HG02852 (cell line): ENCODE data around the gene FRY.

ENCODE experiments used
- ATAC-seq: cut with Tn5 transposase; IDR thresholded peaks from one replicate; pipeline ENCODE4 v1.9.1; 2021; ENCODE audit warnings: mild to moderate bottlenecking, moderate library complexity; ENCODE audit not compliant: unreplicated experiment

FRY gene

DNA sequence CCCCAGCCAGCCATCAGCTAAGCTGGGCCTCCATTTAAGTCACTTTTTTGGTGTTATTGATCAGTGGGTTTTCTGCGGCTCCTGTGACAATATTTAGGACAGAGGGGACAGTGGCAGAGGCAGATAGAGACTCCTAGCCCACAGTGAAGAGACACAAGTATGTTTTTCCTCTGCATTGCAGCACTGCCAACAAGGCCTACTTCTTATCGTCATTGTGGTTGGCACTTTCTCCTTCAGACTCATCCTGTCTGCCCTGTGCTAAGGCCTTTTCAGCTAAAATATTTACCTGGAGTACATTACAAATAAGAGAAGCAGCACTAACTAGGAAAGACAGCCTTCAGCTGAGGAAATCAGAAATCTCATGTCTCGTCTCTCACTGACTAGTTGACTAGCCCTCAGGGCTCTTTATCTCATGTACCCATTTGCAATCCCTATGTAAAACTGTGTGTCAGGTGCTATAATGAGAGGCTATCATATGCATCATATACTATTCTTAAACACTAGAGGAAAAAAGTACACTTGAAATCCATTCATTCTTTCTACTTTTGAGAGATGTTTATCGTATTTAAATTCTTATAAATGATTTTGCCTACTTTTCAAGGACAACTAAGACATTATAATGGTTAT lies 221.4 kb downstream of the FRY start:
- no peak for ATAC-seq

DNA sequence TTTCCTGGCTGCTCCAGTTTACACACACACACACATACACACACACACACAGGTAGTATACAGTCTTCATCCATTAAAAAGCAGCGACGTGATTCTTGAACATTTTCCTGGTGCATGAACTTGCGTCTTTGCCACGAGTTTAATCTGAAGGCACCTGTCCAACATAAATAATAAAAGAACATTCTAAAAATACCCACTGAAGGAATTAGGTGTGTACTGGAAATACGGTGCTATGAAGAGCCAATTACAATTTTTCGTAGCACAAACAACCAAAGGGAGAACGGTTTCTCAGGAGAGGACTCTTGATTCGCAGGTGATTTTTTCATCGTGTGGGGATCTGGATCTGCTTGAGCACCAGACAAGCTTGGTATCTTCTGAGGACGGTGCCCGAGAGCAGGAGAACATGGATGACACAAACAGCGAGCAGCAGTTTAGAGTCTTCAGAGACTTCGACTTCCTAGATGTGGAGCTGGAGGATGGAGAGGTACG lies 222.4 kb downstream of the FRY start:
- no peak for ATAC-seq

DNA sequence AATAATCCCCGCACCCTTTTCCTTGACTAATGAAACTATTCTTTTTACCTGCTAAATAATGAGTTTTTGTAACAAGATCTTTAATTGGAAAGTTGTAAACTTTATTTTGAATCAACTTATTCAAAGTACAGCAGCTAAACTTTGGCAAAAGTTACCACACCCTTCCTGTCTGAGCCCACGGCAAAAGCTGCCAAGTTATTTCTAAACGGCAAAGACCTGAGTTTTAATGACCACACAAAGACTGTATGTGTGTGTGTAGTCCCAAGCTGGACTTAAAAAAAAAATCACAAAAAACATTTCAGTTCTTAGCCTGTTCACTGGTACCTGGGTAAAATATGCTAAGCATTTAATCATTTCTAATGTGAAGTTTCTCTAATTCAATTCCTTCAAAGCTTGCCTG lies 222.8 kb downstream of the FRY start:
- ATAC-seq: no peak

DNA sequence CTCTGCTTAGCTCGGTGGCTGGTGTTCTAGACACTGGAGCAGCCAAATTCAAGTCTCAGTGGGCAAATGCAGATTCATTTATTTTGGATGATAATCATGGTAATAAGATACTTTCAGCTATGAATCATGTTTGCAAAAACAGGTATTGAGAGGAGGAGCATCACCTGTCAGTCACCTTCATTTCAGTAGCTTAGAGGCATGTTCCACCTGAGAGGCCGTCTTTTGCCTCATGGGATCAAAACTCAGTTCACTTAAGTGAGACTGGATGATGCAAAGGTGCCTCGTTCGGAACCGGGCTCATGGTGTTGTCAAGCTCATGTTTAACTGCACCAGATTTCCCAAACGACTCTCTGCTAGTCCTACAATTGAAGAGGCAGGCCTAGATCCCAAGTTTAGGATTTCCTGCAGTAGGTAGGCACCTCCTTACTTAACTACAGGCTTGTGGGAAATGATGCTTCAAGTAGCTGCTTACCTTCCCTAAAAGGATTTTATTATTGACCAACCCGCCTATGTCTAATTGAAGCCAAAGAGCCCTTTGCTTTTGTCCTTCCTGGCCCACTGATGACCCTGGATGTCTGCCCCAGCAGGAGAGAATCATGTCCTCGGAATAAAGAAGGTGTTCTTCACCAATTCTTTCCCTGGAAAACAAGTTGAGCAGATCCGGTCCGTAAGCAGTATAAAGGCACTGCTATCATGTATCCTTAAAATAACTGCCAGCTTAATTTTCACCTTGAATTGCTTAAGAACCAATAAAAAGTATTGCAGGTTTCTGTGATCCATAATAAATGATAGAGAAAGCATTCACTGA lies 223.5 kb downstream of the FRY start:
- ATAC-seq: no peak

DNA sequence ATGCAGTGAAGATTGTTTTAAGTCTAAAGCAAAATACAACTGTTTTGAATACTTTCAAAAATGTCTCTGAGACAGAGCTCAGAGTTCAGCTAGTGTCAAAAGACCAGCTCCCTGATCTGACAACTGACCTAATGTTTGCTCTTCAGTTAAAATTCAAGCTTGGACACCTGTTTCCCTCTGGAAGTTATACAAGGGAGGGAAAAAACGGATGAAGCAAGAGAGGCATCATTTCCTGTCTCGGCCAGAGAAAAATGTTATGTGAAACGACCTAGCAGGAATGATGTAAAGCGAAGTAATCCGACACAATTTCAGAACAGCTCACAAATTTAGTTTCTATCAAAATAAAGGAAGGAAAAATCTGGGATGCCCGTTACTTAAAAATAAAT lies 224.1 kb downstream of the FRY start:
- ATAC-seq: no peak

DNA sequence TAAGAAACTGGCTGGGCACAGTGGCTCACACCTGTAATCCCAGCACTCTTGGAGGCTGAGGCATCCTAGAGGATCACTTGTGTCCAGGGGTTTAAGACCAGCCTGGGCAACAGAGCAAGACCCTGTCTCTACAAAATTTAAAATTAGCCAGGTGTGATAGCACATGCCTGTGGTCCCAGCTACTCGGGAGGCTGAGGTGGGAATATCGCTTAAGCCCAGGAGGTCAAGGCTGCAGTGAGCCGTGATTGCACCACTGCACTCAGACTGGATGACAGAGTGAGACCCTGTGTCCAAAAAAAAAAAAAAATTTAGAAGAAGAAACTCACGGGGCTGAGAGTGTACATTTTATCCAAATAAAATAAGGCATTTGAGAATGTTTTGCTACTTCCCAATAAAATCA lies 224.7 kb downstream of the FRY start:
- no peak for ATAC-seq

DNA sequence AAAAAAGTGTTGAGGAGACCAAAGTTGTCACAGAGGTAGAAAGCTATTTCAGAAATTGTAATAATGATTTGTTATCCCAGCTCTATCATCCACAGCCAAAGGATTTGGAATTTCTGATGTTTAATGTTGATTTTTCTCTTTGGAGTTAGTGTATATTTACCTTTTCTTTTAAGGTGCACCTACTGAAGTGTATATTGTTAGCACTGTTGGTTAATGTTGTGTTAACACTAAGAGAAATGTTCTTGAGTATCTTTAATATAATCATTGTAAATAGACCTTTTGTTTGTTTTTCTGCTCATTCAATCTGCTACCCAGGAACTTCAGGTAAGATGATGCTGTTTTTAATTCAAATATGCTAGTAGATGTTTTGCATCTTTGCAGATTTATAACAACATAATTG lies 226.1 kb downstream of the FRY start:
- no peak for ATAC-seq

DNA sequence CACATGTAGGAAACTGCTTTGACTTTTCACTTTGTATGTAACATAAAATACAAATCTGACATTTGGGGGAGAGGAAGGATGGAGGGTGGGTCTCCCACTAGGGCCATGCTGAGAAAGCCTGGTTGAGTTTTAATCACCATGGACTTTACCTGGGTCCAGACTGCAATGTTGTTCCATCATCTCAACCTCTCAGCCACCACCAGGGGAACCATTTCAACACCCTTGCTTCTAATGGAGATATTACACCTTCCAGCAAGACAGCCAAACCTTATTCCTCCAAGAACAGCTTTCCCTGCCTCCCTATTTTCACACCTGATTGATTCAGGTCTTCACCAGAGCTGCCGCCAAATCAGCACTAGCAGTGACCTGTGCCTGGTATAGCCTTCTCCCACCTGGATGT lies 227.5 kb downstream of the FRY start:
- ATAC-seq: no peak

DNA sequence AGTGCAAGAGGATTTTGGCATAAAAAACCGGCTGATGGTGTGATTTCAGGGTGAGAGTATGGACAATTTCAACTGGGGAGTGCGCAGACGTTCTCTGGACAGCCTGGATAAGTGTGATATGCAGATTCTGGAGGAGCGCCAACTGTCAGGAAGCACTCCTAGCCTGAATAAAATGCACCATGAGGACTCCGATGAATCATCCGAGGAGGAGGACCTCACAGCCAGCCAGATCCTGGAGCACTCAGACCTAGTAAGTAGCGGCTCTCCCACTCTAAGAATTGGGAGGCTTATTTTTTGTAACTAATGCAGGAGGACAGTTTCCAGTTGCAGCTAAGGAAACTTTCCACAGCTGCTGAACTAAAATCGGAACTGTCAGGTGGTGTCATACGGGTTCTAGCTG lies 230.0 kb downstream of the FRY start:
- no peak for ATAC-seq

DNA sequence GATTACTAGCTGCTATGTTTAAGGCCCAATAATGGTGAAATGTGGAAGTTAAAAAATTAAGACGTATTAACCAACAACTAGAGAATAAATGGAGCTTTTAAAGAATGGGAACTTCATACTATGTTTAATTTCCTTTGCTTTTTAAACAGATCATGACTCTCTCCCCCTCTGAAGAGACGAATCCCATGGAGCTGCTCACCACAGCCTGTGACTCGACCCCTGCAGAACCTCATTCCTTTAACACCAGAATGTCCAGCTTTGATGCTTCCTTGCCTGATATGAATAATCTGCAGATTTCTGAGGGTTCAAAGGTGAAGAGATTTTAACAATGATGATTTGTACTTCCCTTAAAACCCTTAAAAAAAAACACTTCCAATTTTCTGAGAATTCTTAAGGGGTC lies 230.6 kb downstream of the FRY start:
- ATAC-seq: no peak

DNA sequence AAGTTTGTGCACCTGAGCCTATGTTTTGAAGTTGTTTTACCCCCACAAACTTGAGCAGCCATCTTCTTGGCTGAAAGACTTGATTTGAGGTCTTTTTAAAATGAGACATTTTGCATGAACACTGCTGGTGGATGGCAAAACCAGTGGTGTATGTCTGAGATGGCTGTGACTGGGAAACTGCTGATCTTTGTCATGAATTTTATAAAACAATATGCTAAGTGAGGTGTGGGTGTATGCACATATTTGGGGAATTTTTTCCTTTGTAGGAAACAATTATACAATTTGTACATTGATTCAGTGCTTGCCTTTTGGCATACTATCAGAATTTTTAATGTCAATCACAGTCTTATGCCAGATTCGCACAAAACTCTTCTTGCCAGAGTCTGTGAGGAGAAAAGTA lies 231.0 kb downstream of the FRY start:
- no peak for ATAC-seq

DNA sequence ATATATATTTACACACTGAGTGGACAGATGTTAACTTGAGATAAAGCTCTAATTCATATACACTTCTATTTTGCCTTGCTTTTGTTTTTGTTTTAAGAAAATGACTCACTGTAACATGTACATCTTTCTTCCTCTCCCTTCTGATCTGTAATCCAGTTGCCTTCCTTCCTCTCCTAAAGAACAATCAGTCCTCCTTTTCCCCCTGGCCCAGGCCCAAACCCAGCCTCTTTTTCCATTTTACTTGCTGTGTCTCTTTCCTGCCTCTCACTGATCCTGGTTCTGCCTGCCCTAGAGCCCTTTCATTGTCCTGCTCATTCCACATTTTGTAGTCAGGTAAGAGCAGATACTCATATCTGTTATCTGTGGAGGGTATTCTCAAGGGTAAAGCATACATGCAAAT lies 232.8 kb downstream of the FRY start:
- ATAC-seq: no peak

DNA sequence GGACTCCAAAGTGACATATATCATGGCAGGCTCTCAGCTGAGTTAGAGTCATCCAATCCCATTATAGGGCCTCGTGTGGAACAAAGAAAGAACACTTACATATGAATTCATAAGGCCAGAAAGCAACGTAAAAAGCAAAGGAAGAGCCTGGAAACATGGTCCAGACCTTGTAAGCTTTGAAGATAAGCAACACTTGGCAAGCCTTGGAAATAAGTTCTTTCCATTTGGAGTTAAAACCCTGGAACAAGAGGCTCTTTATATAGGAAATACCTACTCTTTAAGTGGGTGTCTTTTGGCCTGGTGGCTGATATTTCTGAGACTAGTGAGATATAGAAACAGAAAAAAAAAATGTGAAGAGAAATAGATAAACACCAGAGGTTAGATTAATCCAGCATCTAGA lies 234.2 kb downstream of the FRY start:
- no peak for ATAC-seq

DNA sequence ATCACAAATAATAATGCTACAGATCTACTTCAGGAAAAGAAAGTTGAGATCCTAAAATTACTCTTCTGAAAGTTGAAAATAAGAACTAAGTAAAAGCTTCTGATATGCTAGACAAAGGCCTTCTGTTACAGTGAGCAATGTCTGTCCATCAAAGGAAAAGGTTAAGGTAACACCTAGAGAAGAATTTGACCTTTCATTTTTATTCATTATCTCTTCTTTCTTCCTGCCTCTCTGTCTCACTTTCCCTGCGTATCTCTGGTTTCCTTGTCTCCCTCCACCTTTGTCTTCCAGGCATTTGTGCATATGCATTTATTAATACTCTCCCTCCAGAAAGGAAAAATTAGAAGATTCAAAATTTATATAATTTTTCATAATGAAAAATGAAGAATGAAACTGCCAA lies 234.6 kb downstream of the FRY start:
- no peak for ATAC-seq

DNA sequence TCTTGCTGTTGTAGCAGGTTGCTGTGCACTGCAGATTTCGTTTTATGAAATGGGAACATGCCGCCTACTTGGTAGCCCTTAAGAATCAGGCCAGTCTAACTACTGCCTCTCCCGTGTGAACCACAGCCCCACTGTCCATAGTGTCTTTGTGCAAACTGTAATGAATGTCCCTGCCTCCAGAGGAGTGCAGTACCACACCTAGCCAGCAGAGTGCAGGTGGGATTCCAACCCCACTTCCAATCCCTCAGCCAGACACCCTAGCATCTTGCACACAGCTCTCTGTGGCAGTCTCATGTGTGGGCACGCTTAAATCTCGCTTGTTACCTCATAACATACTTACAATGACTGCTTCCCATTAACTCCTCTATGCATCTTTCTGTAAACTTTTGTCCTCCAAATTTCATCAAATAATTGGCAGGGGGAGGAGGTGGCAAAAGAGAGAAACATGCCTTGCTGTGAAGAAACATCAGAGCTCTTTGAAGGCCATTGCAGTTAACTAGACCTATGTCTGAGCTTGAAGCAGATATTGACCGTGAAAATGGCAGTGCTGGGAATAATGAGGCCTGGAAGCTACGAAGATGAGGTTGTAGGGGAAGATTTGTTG lies 236.4 kb downstream of the FRY start:
- peak; percentile 85 for ATAC-seq

DNA sequence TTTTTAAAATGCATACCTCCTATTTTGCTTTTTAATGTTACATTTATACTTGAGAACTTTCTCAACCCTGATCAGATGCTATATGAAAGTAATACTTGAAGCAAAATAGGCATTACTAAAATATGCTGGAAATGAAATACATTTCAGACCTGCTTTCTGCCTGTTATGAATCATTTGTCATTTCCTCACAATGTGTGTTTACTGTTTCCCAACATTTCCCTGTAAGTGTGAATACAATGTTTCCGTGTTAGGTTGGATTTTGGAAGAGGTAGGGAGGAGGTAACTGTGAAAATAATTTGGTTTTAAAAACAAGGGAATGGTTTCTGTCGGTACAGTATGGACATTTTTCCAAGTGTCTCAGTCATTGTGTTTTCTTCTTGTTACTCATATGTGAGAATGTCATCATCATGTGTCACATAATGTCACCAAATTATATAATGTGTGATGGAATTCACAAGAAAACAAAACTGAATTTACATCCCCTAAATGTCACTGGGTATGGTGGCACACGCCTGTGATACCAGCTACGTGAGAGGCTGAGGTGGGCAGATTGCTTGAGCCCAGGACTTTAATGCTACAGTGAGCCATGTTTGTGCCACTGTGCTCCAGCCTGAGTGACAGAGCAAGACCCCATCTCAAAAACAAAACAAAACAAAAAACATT lies 240.6 kb downstream of the FRY start:
- no peak for ATAC-seq

DNA sequence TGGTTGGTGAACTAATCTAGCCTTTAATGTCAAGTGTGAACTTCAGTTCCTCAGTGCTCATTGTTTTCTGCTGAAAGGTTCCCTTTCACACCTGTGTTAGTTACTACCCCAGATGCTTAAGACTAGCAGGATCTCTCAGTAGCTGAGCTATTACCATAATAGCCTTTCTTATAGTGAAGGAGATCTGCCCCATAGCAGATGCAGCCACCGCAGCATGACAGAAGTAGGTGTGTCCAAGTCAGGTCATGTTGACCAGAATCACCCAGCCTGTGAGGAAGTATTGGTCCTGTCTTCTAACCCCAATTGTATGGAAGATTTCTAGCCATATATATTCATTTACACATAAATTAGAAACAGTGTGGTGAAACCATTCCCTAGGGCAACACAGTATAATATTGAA lies 246.3 kb downstream of the FRY start:
- peak; percentile 58 for ATAC-seq

DNA sequence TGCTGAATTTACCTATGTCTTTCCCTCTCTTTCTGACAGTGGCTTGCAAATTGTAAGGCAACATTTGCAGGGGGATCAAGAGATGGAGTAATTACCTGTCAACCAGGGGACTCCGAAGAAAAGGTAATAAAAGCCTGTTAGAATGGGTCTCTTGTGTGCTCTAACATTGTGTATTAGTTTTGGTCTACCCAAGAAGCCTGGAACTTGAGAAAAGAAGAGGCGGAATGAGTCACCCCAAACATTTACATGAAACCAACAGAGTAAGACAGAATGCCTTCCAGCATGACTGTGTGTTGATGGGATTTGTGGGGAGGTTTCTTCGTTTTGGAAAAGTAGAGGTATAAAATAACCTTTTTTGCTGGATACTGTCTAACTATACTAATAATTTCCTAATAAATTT lies 246.9 kb downstream of the FRY start:
- ATAC-seq: peak; percentile 79

DNA sequence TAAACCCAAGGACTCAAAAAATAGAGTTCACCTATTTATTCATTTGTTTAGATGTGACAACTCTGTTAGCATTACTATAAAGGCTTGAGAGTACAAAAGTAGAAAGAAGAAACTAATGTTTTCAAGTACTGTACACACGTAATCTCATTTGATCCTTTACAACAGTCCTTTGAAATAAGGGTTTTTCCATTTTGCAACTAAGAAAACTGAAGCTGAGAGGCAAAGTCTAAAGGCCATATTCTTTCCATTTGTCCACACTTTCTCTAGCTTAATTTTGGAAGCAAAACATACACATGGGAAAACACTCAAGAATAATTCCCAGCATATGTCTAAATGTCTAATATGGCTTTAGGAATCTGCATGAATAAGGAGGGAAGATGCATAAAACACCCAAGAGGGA lies 249.5 kb downstream of the FRY start:
- ATAC-seq: no peak

DNA sequence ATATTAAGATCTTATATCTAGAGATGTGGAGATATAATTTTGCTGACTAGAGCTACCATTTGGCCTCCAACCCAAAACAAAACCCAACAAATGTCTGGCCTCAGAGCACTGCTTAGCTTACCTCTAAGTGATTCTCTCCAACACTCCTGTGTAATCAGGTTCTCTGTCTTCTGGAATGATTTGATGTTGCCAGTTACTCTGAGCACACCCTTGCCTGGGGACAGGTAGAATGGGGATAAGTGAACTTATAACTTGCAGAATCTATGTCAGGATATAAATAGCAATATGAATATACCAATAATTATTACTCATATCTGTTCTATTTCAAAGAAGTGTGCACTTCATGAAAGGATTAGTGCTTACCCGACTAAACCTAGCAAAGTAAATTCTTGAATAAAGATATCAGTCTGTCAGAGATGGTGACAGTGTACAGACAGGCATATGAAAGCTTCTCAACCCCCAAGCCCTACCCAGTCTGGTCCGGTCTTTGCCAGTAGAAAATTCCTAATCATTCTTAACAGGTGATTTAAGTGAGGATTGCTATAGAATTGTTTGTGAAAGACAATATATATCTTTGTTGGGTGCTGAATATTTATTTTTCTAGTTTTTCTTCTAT lies 250.6 kb downstream of the FRY start:
- ATAC-seq: no peak

DNA sequence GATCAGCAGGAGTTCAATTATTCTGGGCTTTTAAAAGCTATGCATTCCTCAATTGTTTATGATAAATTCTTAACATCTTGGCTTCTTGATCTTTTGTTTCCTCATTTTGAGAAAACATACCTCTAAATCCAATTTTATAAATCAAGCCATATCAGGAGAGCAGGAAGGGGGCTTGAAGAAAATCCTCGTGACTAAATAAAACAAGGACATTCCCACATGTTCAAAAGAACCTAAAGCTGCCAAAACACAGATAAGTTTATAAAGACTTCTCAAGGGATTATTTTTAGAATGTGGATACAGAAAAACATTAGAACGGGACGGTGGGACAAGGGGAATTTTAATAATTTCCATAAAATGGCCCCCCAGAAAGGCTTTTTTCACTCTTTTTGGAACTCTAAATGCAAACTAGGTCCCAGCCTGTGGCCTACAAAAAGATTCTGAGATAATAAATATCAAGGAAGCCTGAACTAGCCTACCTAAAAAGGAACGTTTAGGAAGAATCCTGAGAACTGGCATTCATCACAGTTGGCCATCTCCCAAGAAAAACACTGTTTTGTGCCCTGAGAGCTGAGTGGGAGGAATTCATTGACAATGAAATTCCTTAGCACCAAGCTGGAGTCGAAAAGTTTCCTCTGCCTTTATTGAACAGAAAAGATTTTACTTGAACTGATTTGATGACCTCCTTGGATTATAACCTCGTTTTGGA lies 253.5 kb downstream of the FRY start:
- no peak for ATAC-seq
